NCI-H1092 (cell line): ENCODE results near the gene ABL2.

Source experiments
- DNase-seq: peaks from one replicate; lab custom pipeline; 2025; lab: John Stamatoyannopoulos, UW

Gene ABL2

DNA sequence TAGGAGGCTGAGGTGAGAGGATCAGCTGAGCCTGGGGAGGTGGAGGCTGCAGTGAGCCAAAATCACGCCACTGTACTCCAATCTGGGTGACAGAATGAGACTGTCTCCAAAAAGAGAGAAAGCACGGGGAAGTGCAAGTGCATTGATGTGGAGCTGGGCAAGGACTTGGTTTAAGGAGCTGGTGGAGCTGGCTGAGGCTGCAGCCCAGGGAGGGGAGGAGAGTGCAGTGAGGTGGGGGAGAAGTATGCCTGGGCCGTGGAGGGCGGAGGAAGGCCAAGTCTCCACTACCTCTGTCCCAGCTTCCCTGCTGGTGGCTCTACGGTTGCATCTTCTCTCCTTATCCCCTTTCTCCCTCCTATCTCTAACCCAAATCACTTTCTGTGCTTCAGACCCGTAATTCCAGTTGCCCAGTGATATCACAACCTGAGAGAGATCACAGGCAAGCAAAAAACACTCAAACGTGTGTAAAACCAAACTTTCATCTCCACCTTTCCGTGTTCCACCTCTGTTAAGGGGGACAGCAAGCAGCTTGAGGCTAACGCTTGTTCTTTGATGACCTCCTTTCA lies 136.5 kb downstream of the ABL2 start:
- no peak for DNase-seq

DNA sequence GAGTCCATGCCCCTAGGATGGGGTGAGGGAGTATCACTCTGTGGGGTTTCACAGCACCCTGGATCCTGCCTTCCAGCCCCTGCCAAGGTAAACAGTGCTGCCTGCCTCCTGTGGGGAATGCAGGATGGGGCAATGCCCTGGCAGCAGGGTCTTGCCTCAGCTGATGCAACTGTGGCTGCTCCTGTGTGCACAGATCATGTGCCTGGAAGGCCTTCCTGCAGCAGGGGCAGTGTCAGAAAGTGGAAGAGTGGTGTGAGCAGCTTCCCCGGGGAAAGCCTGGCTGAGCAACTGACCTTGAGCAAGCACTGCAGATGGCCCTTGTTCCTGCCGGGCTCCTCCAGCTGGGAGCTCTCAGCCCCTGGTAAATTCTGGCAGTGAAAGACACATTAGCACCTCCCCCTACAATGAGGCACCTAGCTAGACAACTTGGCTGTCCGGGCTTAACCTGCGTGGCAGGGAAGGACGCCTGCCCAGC lies 137.7 kb downstream of the ABL2 start:
- DNase-seq = no peak

DNA sequence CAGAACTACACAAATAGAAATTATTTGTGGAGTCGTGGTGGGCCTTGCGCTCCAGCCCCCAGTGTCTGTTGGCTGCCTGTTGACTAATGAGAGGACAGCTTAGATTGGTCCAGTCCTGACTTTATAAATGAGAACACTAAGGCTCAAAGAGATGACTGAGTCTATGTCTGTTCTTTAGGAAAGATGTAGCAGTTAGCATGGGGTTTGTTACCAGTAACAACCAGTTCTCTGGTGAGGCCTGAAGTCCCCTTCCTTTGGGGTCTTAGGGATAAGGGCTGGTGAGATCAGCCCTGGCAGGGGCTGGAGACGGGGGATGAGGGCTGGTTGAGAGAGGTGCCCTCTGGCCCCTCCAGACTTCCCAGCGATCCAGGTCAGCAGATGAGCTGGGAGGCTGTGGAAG lies 138.6 kb downstream of the ABL2 start:
- no peak for DNase-seq

DNA sequence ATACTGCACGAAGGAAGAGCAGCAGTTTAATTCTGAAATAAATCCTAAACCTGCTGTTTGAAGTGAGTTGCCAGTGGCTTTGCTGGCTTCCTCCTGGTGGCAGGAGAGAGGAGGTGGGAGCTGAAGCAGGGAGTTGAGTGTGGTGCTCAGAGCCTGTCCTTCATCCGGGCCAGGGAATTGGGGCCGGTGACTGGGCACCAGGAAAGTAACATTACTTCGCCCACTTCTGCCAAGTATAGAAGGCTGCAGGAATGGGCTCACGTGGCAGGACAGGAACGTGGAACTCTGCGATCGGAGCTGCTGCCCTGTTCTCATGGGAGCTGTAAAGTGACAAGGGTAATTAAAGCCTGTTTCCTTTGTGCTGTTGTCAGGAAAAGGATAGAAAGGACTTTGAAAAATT lies 139.0 kb downstream of the ABL2 start:
- no peak for DNase-seq

DNA sequence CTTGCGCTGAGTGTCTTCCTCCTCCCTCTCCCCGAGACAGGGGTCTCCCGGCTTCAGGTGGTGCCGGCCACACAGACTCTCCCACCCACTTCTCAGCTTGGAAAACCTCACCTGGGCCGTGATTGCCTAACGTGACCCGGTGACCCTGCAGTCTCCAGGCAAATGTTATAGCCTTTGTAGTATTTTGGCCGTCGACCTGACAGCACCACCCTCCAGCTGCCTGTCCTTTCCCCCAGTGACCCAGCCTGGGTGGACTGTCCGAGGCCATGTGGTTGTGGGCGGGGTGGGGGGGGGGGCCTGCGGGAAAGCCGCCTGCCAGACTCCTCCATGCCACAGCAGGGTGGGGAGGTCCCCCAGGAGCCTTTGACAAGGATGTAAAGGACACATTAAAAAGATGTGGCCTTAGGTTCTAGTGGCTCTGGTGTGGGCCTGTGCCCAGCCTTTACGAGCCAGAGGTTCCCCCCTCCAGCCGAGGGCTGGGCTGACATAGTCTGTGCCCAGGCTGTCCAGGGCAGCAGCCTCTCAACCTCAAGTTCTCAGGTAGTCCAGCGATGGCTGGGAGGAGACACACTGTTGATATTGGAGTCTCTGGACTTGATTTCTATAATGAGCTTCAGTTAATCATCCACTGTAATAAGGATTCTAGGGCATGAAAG lies 139.5 kb downstream of the ABL2 start:
- no peak for DNase-seq

DNA sequence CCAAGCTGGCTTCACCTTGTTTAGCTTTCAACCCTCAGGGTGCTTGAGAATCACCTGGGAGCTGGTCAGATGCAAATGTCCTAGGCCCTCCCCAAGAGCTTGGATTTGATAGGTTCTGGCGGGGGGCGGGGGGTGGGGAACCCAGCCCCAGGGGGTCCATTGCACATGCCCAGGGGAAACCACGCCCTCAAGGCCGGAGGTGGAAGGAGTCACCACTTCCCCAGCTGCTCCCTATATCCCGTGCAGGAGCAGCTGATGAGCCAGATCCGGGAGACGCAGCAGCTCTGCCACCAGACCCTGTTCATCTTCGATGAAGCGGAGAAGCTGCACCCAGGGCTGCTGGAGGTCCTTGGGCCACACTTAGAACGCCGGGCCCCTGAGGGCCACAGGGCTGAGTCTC lies 141.8 kb downstream of the ABL2 start:
- DNase-seq = no peak

DNA sequence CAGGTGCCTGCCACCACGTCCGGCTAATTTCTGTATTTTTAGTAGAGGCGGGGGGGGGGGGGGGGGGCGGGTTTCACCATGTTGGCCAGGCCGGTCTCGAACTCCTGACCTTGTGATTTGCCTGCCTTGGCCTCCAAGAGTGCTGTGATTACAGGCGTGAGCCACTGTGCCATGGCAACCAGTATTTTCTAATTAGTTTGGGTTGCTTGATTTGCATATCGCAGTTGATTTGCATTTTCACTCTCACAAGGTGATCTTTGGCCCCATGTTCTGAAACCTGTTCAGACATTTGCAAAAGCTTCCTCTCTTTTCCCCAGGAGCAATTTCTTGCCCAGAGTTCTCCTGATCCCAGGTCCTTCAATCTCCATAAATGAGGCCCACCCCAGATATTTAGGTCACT lies 145.9 kb downstream of the ABL2 start:
- no peak for DNase-seq

DNA sequence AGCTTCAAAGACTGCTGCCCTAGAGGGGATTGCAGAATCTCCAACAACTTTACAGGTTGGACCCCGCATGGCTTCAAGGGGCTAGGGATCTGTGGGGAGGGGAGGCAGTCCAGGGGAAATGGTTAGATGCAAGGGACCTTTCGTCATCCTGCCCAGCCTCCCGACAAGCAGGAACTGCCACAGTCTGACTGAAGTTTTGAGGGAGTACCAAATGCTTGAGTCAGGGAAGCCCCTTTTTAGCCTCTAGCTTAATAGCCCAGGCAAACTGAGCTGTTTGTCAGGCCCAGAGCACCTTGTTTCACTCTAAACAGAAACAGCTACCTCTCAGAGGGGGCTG lies 146.5 kb downstream of the ABL2 start:
- DNase-seq = no peak

DNA sequence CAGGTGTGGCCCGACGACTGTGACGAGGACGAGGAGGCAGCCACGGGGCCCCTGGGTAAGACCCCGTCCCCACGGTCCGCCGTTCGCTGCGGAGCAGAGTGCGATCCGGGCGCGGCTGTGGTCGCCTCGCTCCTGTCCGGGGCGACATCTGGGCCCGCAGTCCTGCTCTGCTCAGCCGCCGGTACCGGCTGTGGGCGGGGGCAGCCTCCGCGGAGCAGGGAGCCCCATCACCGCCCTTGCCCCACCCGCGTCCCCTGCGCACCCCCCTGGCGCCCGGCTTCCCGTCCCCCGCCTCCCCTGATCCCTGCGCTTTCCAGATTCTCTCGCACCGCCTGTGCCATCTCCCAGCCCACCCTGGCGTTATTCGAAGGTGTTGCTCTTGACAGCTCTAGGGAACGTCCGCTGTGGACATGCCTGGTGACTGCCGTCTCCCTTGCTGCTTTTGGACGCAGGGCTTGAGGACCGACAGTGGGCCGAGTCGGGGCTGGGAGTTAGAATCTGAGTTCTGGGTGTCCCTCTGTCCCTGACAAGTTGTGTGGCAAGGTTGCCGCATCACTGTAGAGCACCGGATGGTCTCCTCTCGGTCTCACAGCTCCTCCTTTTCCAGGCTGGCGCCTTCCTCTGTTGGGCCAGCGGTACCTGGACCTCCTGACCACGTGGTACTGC lies 147.0 kb downstream of the ABL2 start:
- DNase-seq = peak; percentile 42

DNA sequence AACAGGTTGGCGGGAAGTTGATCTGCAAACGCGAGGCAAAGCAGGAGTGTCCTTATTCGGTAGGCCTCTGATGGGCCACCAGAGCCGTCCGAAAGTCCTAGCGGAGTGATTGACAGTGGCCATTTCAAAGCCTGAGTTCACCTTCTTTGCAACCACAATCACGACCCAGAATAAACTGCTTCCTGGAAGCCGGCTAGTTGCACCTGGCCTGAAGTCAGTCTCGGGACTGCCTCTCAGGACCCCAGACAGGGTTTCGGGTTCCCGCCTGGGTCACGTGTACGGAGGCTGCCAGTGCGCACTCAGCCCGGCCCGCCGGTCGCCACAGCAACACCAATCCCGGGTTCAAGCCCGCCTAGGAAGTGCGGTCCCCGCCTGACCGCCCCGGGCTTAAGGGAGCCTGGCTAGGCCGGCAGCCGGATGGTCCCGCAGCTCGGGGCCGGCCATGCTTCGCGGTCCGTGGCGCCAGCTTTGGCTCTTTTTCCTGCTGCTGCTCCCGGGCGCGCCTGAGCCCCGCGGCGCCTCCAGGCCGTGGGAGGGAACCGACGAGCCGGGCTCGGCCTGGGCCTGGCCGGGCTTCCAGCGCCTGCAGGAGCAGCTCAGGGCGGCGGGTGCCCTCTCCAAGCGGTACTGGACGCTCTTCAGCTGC lies 147.7 kb downstream of the ABL2 start, which contains the start of gene TOR3A:
Gene TOR3A (plus strand): TSS at position 384 of the 646 bp plus-strand sequence. CDS start 59 bp downstream, at position 443.
- DNase-seq = peak; percentile 75

DNA sequence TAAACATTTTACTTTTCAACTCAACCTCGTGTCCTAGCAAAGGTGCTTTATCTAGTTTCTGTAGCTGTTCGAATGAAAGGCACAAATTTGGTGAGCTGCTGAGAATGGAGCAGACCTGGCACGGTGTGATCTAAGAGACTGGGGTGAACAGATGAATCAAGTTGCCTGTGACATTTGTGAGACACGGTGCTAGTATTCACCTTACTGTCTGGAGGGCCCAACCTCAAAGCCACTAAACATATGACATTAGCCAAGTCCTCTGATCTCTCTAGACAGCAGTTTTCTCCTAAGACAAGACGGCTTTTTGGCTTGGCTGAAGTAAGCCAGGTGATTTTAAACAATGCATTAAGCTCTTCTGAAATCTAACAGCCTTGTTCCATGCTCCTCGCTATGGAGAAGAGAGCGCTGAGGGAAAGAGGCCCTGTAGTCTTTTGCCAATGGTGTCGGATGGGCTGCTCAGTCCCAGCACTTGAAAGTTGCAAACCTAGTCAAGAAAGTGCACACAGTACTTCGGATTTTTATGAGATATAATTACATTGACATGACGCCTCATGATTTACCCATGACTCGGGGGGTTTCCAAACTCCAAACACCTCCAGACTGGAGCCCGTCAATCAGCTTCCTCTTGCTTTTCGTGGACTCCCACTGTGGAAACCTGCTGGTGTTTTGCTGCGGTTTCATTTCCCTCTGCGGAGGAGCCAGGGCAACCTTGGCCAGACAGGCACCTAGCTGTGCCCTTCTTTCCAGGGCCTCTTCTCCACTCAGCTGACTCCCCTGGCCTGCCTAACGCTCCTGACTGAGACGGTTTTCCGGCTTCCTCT lies 148.4 kb downstream of the ABL2 start:
- no peak for DNase-seq

DNA sequence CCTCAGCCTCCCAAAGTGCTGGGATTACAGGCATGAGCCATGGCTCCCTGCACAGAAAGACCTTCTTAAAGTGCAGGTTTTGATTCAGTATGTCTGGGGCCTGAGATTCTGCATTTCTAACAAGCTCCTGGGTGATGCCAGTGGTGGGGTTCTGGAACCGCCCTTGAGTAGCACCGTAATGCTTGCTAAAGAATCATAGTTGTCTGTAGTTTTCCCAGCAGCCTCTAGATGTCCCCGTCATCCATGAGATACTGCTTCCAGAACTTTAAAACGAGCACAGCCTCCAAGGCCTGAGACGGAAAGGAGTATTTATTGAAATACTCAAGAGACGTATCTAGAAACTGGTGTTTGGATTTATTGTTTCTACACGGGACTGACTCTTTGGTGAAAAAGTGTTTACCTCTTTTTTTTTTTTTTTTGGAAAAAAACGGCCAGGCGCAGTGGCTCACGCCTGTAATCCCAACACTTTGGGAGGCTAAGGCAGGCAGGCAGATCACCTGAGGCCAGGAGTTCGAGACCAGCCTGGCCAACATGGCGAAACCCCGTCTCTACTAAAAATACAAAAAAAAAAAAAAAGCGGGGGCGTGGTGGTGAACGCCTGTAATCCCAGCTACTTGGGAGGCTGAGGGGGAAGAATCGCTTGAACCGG lies 150.2 kb downstream of the ABL2 start:
- DNase-seq = peak; percentile 49

DNA sequence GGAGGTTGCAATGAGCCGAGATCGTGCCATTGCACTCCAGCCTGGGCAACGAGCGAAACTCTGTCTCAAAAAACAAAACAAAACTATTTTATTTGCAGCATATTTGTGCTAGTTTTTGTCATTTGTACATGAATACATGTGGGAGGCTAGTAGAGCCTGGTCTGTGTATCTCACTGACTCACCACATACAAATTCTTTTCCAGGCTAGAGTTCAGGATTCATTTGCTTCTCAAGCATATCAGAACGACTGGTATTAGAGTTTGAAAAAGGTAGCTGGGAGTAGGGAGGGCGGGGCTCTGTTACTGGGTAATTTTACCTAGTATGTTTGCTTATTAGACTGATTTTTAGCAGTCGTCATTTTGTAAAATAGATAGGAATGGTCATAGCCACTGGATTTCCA lies 152.1 kb downstream of the ABL2 start:
- DNase-seq = no peak

DNA sequence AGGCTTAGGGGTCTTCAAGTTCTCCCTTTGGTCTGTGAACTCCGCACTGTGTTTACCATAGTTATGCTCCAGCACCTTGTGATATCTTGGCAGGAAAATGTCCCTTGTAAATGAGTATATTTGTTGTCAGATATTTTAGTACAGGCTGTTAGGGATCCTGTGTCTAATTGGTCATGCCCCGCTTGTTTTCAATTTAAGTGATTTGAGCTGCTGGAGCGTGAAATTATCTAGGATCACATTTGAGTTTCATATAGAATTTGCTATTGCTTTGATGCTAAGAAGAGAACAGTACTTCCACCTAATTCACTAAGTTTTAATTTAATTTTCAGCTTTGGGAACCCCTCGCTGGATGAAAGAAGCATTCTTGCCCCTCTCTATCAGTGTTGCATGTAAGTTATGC lies 163.0 kb downstream of the ABL2 start:
- DNase-seq = no peak

DNA sequence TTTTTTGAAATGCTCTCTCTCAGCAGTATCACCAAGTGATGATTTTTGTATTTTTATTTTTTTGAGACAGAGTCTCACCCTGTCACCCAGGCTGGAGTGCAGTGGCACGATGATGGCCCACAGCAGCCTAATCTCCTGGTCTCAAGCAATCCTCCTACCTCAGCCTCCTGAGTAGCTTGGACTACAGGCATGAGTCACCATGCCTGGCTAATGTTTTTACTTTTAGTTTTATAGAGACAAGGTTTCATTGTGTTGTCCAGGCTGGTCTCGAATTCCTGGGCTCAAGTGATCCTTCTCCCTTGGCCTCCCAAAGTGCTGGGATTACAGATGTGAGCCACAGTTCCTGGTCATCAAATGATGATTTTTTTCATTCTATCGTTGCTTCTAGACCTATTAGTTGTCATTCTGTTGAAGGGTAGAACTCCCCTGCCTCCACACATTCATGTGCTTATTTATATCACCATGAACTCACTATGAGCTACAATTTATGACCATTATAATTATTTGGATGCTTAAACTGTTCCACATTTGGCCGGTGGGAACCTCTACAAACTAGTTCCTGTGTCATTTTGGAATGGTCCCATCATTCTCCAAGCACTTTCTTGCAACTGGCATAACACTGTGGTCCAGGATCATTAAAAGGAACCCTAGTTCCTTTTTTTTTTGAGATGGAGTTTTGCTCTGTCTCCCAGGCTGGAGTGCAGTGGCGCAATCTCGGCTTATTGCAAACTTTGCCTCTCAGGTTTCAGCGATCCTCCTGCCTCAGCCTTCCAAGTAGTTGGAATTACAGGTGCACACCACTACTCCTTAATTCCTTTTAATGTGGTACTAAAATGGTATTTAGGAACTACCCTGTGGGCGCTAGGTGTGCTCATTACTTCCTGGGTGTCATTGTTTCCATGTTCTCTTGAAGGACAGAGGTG lies 167.9 kb downstream of the ABL2 start:
- DNase-seq = no peak

DNA sequence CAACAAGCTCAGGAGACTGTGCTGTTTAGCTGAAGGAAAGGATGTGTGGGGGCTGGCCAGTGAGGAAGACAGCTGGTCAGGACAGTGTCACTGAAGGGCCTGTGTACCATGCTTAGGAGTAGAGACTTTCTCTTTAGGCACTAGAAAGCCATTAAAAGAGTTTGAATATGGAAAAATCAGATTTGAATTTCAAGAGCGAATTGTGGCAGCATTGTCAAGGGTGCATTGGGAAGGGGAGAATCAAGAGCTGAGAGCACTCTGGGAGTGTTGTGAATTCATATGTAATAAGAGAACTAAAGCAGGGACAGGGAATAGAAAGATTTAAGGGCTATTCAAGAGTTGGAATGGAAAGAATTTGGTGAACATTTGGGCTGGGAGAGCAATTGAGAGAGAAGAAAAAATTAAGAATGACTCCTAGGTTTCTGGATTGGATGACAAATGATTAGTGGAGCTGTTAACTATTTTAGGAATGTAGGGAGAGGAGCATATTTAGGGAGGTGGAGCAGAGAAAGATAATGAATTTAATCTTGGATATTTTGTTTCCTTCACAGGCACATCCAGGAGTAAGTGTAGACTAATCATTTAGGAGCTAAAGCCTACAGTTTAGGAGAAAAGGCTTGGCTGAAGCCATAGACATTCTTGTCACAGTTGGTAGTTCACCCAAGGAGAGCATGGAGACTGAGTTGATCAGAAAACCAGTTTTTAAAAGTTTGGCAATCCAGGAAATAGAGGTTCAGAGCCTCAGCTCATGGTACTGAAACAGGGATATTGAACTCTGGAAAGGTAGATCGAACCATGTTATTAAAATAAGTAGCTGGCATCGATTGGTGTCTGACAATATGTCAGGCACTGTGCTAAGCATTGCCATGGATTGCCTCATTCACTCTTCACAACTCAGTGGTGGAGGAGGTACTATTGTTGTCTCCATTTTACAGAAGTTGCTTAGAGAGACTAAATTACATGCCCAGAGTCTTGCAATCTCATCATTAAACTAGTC lies 170.7 kb downstream of the ABL2 start:
- no peak for DNase-seq

DNA sequence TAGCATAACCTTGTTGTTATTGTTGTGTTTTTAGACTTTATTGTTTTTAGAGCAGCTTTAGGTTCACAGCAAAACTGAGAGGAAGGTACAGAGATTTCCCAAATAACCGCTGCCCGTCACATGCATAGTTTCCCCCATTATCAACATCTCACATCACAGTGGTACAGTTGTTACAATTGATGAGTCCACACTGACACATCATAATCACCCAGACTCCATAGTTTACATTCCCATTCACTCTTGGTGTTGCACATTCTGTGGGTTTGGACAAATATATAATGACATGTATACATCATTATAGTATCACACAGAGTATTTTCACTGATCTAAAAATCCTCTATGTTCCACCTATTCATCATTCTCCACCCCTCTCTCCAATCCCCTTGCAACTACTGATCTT lies 173.5 kb downstream of the ABL2 start:
- DNase-seq = no peak

DNA sequence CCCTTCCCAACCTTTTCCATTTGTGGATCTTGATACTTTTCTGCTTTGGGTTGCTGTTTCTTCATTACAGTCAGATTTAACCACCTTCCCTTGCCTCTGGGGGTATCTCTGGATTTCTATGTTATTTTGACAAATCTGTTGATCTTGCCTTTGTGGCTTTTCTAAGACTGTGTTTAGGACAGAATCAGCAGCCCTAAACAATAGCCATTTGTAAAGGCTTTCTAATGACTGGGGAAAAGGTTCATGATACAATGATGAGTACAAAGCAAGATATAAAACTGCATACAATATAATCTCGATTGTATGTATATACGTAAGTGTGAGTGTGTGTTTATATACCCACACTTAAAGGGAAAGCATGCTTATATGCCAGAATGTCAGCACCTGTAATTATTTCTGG lies 176.0 kb downstream of the ABL2 start:
- no peak for DNase-seq

DNA sequence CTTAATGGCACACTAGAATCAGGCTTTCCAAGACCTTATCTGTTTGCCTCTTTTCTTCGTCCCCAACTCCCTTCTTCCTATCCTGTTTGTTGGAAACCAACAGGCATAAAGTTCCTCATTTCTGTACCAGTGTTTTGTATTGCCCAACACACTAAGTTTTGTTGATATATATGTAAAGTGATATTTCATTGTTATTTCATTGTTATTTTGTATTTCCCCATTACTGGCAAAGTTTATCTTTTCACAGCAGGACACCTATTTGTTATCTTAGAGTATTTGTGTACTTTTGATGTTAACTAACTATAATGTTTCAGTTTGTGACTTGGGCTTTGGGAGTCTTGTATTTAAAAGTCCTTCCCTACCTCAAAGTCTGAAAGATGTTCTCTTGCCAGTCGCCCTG lies 176.7 kb downstream of the ABL2 start:
- no peak for DNase-seq
